HEK293 (cell line): ENCODE results near the gene PDZRN3.

Experiments
- CTCF ChIA-PET: fragments of 350-600 bp; formaldehyde crosslinking; extraction: SDS; loops from one replicate; lab custom pipeline; 2021; ENCODE audit warnings: antibody characterized with exemption; lab: Yijun Ruan, JAX
- POLR2A ChIA-PET: fragments of 300-600 bp; formaldehyde crosslinking; extraction: SDS; loops from one replicate; lab custom pipeline; 2020; ENCODE audit warnings: antibody characterized with exemption, inconsistent platforms; lab: Yijun Ruan, JAX
- H3K27ac ChIP-seq: fragments of 200-500 bp; sonication (Bioruptor generic); 2 replicates; pipeline ENCODE4 v1.5.1; 2014; ENCODE audit warnings: low read depth, low read length, control low read depth, inconsistent platforms; ENCODE audit errors: extremely low read depth
- H3K36me3 ChIP-seq, 2 experiments: fragments of 200-500 bp in 1 of 2; sonication (Bioruptor generic) in 1 of 2; 1 replicate in 1 of 2; 2 replicates in 1 of 2; pipeline ENCODE4 v1.5.1; 2014 to 2017; ENCODE audit warnings: inconsistent platforms in 2 of 2, low read length in 2 of 2; ENCODE audit not compliant: control insufficient read depth in 2 of 2, insufficient read depth in 1 of 2
- H3K4me1 ChIP-seq: fragments of 200-500 bp; sonication (Bioruptor generic); 2 replicates; pipeline ENCODE4 v1.5.1; 2014; ENCODE audit warnings: mild to moderate bottlenecking, low read length, inconsistent platforms; ENCODE audit not compliant: control insufficient read depth, insufficient read depth
- H3K4me3 ChIP-seq: 2 replicates; pipeline ENCODE4 v1.5.1; 2011; ENCODE audit warnings: low read depth, mild to moderate bottlenecking, control low read depth, low read length, moderate library complexity
- H3K9me3 ChIP-seq: fragments of 200-500 bp; sonication (Bioruptor generic); 2 replicates; pipeline ENCODE4 v1.5.1; 2014; ENCODE audit warnings: low read depth, low read length, inconsistent platforms; ENCODE audit not compliant: control insufficient read depth, insufficient read depth
- GLI2 ChIP-seq: fragments of 450-650 bp; formaldehyde crosslinking; IDR thresholded peaks from 2 replicates; pipeline ENCODE4; 2017; ENCODE audit warnings: missing biosample characterization, missing genetic modification characterization, low read depth, borderline replicate concordance
- GLI4 ChIP-seq: fragments of 450-650 bp; formaldehyde crosslinking; IDR thresholded peaks from 2 replicates; pipeline ENCODE4 v1.5.1; 2016; ENCODE audit warnings: missing biosample characterization, missing genetic modification characterization
- HOXD13 ChIP-seq: sonication (generic); formaldehyde crosslinking; IDR thresholded peaks from 2 replicates; pipeline ENCODE4 v1.8.0; 2022; ENCODE audit warnings: missing genetic modification reagents, borderline replicate concordance
- REPIN1 ChIP-seq: fragments of 450-650 bp; formaldehyde crosslinking; IDR thresholded peaks from 2 replicates; pipeline ENCODE4 v1.5.1; 2017; ENCODE audit warnings: missing biosample characterization, missing genetic modification characterization, low read depth
- YY1 ChIP-seq: fragments of 450-650 bp; formaldehyde crosslinking; IDR thresholded peaks from 2 replicates; pipeline ENCODE4 v1.5.1; 2018; ENCODE audit warnings: missing biosample characterization, missing genetic modification characterization
- ZNF184 ChIP-seq: fragments of 450-650 bp; IDR thresholded peaks from 2 replicates; pipeline ENCODE4 v1.5.1; 2018; ENCODE audit warnings: missing biosample characterization, mild to moderate bottlenecking, missing genetic modification characterization
- ZNF311 ChIP-seq: fragments of 450-650 bp; formaldehyde crosslinking; IDR thresholded peaks from 2 replicates; pipeline ENCODE4 v1.5.1; 2017; ENCODE audit warnings: missing biosample characterization, missing genetic modification characterization, borderline replicate concordance
- ZNF501 ChIP-seq: fragments of 450-650 bp; formaldehyde crosslinking; IDR thresholded peaks from 2 replicates; pipeline ENCODE4 v1.5.1; 2016; ENCODE audit warnings: missing biosample characterization, missing genetic modification characterization
- ZNF571 ChIP-seq: fragments of 450-650 bp; formaldehyde crosslinking; IDR thresholded peaks from 2 replicates; pipeline ENCODE4 v1.5.0; 2017; ENCODE audit warnings: missing biosample characterization, missing genetic modification characterization
- ZNF626 ChIP-seq: fragments of 450-650 bp; sonication (Bioruptor Pico); formaldehyde crosslinking; IDR thresholded peaks from 2 replicates; pipeline ENCODE4 v1.5.1; 2018; ENCODE audit warnings: missing biosample characterization, missing genetic modification characterization, inconsistent platforms
- ZNF660 ChIP-seq: fragments of 450-650 bp; IDR thresholded peaks from 2 replicates; pipeline ENCODE4 v1.5.1; 2018; ENCODE audit warnings: missing biosample characterization, mild to moderate bottlenecking, missing genetic modification characterization
- ZNF777 ChIP-seq: fragments of 450-650 bp; formaldehyde crosslinking; IDR thresholded peaks from 2 replicates; pipeline ENCODE4 v1.5.1; 2017; ENCODE audit warnings: missing biosample characterization, missing genetic modification characterization, borderline replicate concordance
- ZNF792 ChIP-seq: fragments of 450-650 bp; formaldehyde crosslinking; IDR thresholded peaks from 2 replicates; pipeline ENCODE4 v1.5.1; 2016; ENCODE audit warnings: missing biosample characterization, missing genetic modification characterization
- ZSCAN23 ChIP-seq: fragments of 450-650 bp; formaldehyde crosslinking; IDR thresholded peaks from 2 replicates; pipeline ENCODE4 v1.5.1; 2016; ENCODE audit warnings: missing biosample characterization, missing genetic modification characterization
- ZSCAN30 ChIP-seq: fragments of 450-650 bp; IDR thresholded peaks from 2 replicates; pipeline ENCODE4 v1.5.1; 2018; ENCODE audit warnings: missing biosample characterization, mild to moderate bottlenecking, missing genetic modification characterization, moderate library complexity
- TF ChIP-seq, protein P1 (sequence below): fragments of 450-650 bp; formaldehyde crosslinking; IDR thresholded peaks from 2 replicates; pipeline ENCODE4 v1.5.0; 2017; ENCODE audit warnings: missing biosample characterization, missing genetic modification characterization, borderline replicate concordance
- TF ChIP-seq, protein P2 (sequence below): fragments of 450-650 bp; formaldehyde crosslinking; IDR thresholded peaks from 2 replicates; pipeline ENCODE4 v1.5.1; 2016; ENCODE audit warnings: missing biosample characterization, missing genetic modification characterization
- TF ChIP-seq, protein P3 (sequence below): fragments of 450-650 bp; formaldehyde crosslinking; IDR thresholded peaks from 2 replicates; pipeline ENCODE4 v1.5.1; 2016; ENCODE audit warnings: missing biosample characterization, missing genetic modification characterization, low read depth
- TF ChIP-seq, protein P4 (sequence below): fragments of 450-650 bp; IDR thresholded peaks from 2 replicates; pipeline ENCODE4 v1.5.1; 2018; ENCODE audit warnings: missing biosample characterization, mild to moderate bottlenecking, missing genetic modification characterization

PDZRN3 gene

DNA sequence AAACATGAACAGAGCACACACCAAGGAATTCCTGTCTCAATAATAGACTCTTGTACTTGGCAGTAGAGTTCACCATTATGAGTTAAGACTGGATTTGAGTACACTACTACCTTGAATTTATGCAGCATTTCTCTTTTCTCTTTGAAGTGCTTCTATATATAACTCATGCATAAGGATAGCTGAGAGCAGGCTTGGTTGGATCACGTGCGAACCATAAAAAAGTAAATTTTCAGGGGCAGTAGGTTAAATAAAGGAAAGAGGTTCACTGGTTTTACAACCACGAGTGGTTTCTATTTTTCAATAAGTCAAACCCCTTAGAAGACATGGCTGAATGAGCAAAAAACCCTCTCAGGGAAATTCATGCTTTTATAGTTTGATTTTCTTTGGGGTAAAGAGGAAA, 28.6 kb upstream of the PDZRN3 start (continued):
- TF ChIP-seq, protein P1, sequence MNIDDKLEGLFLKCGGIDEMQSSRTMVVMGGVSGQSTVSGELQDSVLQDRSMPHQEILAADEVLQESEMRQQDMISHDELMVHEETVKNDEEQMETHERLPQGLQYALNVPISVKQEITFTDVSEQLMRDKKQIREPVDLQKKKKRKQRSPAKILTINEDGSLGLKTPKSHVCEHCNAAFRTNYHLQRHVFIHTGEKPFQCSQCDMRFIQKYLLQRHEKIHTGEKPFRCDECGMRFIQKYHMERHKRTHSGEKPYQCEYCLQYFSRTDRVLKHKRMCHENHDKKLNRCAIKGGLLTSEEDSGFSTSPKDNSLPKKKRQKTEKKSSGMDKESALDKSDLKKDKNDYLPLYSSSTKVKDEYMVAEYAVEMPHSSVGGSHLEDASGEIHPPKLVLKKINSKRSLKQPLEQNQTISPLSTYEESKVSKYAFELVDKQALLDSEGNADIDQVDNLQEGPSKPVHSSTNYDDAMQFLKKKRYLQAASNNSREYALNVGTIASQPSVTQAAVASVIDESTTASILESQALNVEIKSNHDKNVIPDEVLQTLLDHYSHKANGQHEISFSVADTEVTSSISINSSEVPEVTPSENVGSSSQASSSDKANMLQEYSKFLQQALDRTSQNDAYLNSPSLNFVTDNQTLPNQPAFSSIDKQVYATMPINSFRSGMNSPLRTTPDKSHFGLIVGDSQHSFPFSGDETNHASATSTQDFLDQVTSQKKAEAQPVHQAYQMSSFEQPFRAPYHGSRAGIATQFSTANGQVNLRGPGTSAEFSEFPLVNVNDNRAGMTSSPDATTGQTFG (tag by site-specific recombination): no peak
- TF ChIP-seq ZNF660 (tag by site-specific recombination) (no peak), ZNF501 (no peak)

DNA sequence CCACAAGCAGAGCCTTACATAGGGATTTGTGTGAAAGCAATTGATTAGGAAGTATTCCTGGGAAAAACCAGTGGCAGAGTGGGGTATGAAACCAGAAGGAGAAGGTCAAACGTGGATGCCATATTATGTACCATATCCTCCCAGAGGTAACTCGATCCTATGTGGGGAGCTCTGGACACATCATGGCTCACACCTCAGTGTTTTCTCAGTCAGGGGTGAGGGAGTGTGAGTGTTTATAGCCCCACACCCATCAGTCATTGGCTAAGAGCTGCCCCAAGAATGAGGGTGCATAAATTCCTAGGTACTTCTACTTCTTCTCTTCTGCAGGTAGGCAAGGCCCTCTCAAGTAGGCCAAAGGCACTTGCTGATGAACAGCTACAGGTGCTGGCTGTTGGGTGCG, 28.2 kb upstream of the PDZRN3 start:
- no peaks in the 10 kb centered on the region for H3K9me3 ChIP-seq
- TF ChIP-seq, protein P2, sequence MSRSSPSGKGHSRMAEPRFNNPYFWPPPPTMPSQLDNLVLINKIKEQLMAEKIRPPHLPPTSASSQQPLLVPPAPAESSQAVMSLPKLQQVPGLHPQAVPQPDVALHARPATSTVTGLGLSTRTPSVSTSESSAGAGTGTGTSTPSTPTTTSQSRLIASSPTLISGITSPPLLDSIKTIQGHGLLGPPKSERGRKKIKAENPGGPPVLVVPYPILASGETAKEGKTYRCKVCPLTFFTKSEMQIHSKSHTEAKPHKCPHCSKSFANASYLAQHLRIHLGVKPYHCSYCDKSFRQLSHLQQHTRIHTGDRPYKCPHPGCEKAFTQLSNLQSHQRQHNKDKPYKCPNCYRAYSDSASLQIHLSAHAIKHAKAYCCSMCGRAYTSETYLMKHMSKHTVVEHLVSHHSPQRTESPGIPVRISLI: no peak
- TF ChIP-seq ZNF792 (tag by site-specific recombination) (no peak), ZSCAN30 (tag by site-specific recombination) (no peak), REPIN1 (tag by site-specific recombination) (no peak), ZNF184 (tag by site-specific recombination) (no peak)
- no peaks in the 10 kb centered on the region for H3K4me1 ChIP-seq
- ChIA-PET CTCF (interaction anchor here (0.7 kb wide), 1 partner anchor 1720 kb away, joined by 3 read pairs; no protein-coding TSS in a partner anchor), POLR2A (no interaction called here)
- no peak overlapping the region for H3K27ac ChIP-seq
- H3K4me3 ChIP-seq: no peak overlapping the region
- H3K36me3 ChIP-seq: no peaks in the 10 kb centered on the region

DNA sequence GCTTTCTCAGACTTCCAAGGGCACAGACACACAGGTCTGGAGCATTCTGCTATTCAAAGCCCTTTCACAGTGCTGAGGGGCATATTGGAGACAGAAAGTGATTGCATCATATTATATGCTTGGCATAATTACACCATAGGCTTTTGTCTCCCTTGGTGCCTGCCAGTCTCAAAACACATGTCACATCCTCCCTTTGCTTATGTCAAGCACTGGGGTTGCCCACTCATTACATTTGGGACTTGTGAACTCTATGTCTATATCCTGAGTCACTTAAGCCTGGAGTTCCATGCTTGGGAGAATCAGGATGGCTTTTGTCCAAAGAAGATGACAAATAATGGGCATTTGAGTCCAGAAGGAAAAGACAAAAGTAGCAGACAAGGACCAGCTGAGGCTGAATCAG, 12.3 kb upstream of the PDZRN3 start:
- ChIA-PET CTCF (no interaction called here), POLR2A (no interaction called here)
- Histone ChIP-seq H3K9me3 (no peaks in the 10 kb centered on the region), H3K27ac (no peak overlapping the region), H3K4me1 (no peaks in the 10 kb centered on the region), H3K4me3 (no peak overlapping the region), H3K36me3 (no peaks in the 10 kb centered on the region)
- TF ChIP-seq, protein P3, sequence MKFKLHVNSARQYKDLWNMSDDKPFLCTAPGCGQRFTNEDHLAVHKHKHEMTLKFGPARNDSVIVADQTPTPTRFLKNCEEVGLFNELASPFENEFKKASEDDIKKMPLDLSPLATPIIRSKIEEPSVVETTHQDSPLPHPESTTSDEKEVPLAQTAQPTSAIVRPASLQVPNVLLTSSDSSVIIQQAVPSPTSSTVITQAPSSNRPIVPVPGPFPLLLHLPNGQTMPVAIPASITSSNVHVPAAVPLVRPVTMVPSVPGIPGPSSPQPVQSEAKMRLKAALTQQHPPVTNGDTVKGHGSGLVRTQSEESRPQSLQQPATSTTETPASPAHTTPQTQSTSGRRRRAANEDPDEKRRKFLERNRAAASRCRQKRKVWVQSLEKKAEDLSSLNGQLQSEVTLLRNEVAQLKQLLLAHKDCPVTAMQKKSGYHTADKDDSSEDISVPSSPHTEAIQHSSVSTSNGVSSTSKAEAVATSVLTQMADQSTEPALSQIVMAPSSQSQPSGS (tag by site-specific recombination): no peak

DNA sequence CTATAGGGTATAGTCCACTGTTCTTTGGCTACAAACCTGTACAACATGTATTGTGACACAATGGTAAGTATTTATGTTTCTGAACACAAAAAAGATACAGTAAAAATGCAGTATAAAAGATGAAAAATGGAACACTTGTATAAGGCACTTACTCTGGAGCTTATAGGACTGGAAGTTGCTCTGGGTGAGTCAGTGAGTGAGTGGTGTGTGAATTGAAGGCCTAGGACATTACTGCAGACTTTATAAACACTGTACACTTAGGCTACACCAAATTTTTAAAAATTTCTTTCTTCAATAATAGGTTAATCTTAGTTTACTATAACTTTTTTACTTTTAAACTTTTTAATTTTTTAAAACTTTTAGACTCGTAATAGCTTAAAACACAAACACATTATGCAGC, 10.5 kb upstream of the PDZRN3 start:
- Histone ChIP-seq H3K27ac (no peak overlapping the region), H3K36me3 (no peaks in the 10 kb centered on the region), H3K9me3 (no peaks in the 10 kb centered on the region), H3K4me3 (no peak overlapping the region), H3K4me1 (no peaks in the 10 kb centered on the region)
- ChIA-PET CTCF (interaction anchor here (0.7 kb wide), 1 partner anchor 1529 kb away, joined by 3 read pairs; no protein-coding TSS in a partner anchor), POLR2A (no interaction called here)
- TF ChIP-seq ZSCAN23 (tag by site-specific recombination): no peak
- no peak for TF ChIP-seq ZNF777 (tag by site-specific recombination)
- no peak for TF ChIP-seq YY1

DNA sequence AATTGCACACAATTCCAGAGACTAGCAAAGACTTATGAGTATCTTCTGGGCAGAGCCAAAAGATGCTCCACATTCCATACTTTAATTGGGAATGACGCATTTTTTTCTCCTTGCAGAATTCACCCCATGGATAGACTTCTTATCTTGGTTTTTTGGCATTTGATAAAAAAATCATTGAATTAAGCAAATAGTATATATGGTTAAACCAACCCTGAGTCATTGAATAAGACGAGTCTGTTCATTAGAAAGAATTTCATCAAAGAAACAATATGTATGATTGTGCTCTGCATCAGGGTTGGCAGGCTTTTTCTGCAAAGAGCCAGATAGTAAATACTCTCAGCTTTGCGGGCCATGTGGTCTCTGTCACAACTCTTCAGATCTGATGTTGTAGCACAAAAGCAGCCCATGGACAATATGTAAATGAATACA, 9.2 kb upstream of the PDZRN3 start:
- POLR2A ChIA-PET: no interaction called here
- TF ChIP-seq GLI4 (tag by site-specific recombination) (no peak), HOXD13 (CRISPR knock-in tag) (no peak), ZNF571 (tag by site-specific recombination) (no peak), ZNF626 (tag by site-specific recombination) (no peak), GLI2 (tag by site-specific recombination) (no peak), ZNF311 (tag by site-specific recombination) (no peak)
- TF ChIP-seq, protein P4, sequence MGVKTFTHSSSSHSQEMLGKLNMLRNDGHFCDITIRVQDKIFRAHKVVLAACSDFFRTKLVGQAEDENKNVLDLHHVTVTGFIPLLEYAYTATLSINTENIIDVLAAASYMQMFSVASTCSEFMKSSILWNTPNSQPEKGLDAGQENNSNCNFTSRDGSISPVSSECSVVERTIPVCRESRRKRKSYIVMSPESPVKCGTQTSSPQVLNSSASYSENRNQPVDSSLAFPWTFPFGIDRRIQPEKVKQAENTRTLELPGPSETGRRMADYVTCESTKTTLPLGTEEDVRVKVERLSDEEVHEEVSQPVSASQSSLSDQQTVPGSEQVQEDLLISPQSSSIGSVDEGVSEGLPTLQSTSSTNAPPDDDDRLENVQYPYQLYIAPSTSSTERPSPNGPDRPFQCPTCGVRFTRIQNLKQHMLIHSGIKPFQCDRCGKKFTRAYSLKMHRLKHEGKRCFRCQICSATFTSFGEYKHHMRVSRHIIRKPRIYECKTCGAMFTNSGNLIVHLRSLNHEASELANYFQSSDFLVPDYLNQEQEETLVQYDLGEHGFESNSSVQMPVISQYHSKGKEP: no peak

More for the DNA sequence above, 9.2 kb upstream of the PDZRN3 start:
- no peak overlapping the region for H3K4me3 ChIP-seq
- H3K4me1 ChIP-seq: no peaks in the 10 kb centered on the region
- CTCF ChIA-PET: no interaction called here
- no peak overlapping the region for H3K27ac ChIP-seq
- H3K36me3 ChIP-seq: no peaks in the 10 kb centered on the region
- no peaks in the 10 kb centered on the region for H3K9me3 ChIP-seq
